OCI-LY1 (cell line): ENCODE results near the gene FIGLA.

Experiments used
- H2AFZ ChIP-seq: fragments of 200-600 bp; sonication (generic), shearing (Covaris generic); 2 replicates; pipeline ENCODE4 v1.6.0; 2014; ENCODE audit warnings: antibody characterized with exemption, mild to moderate bottlenecking, low read length
- H3F3A ChIP-seq: fragments of 200-600 bp; sonication (generic), shearing (Covaris generic); 2 replicates; pipeline ENCODE4 v1.6.0; 2014; ENCODE audit warnings: mild to moderate bottlenecking, antibody characterized with exemption, low read length, moderate library complexity; ENCODE audit not compliant: insufficient read depth
- H3K27ac ChIP-seq: fragments of 200-600 bp; sonication (generic); 2 replicates; pipeline ENCODE4 v1.5.1; 2014; ENCODE audit warnings: low read length, mixed run types, mild to moderate bottlenecking, low read depth; ENCODE audit not compliant: poor library complexity, severe bottlenecking
- H3K27me3 ChIP-seq: fragments of 200-600 bp; sonication (generic); 2 replicates; pipeline ENCODE4 v1.6.0; 2014; ENCODE audit warnings: antibody characterized with exemption, mild to moderate bottlenecking, low read length, moderate library complexity; ENCODE audit not compliant: insufficient read depth
- H3K36me3 ChIP-seq: fragments of 200-600 bp; sonication (generic); 2 replicates; pipeline ENCODE4 v1.6.1; 2014; ENCODE audit warnings: mild to moderate bottlenecking, antibody characterized with exemption, low read length, moderate library complexity, mixed read lengths; ENCODE audit not compliant: insufficient read depth
- H3K4me1 ChIP-seq: fragments of 200-600 bp; sonication (generic); 2 replicates; pipeline ENCODE4 v1.5.1; 2014; ENCODE audit warnings: mild to moderate bottlenecking, low read length, moderate library complexity; ENCODE audit not compliant: insufficient read depth, severe bottlenecking
- H3K4me2 ChIP-seq: fragments of 200-600 bp; sonication (generic), shearing (Covaris generic); 2 replicates; pipeline ENCODE4 v1.6.1; 2014; ENCODE audit warnings: low read length
- H3K4me3 ChIP-seq: fragments of 200-600 bp; sonication (generic); 2 replicates; pipeline ENCODE4 v1.5.1; 2014; ENCODE audit warnings: low read length, low read depth, mild to moderate bottlenecking, mixed read lengths; ENCODE audit not compliant: poor library complexity, severe bottlenecking
- H3K79me2 ChIP-seq: fragments of 200-600 bp; shearing (Covaris generic); 2 replicates; pipeline ENCODE4 v1.6.1; 2016; ENCODE audit warnings: mixed run types, low read length, mixed read lengths; ENCODE audit not compliant: insufficient read depth
- H3K9ac ChIP-seq: fragments of 200-600 bp; sonication (generic), shearing (Covaris generic); 2 replicates; pipeline ENCODE4 v1.6.1; 2014; ENCODE audit warnings: mild to moderate bottlenecking, low read length, mixed read lengths
- H3K9me2 ChIP-seq: fragments of 200-600 bp; sonication (generic), shearing (Covaris generic); 2 replicates; pipeline ENCODE4 v1.6.1; 2014; ENCODE audit warnings: low read depth, mild to moderate bottlenecking, low read length, mixed read lengths
- H3K9me3 ChIP-seq: fragments of 200-600 bp; shearing (Covaris generic); 2 replicates; pipeline ENCODE4 v1.6.1; 2014; ENCODE audit warnings: low read length, mixed read lengths
- H4K20me1 ChIP-seq: fragments of 200-600 bp; sonication (generic), shearing (Covaris generic); 2 replicates; pipeline ENCODE4 v1.6.0; 2016; ENCODE audit warnings: mild to moderate bottlenecking, low read length; ENCODE audit not compliant: insufficient read depth
- CTCF ChIP-seq: fragments of 200-600 bp; sonication (generic), shearing (Covaris generic); IDR thresholded peaks from 2 replicates; pipeline ENCODE4 v1.5.1; 2017; ENCODE audit warnings: mild to moderate bottlenecking, antibody characterized with exemption, low read length, moderate library complexity, mixed read lengths
- EZH2 ChIP-seq: fragments of 200-600 bp; sonication (generic), shearing (Covaris generic); IDR thresholded peaks from 2 replicates; pipeline ENCODE4 v1.8.0; 2017; ENCODE audit warnings: borderline replicate concordance, mixed run types, mild to moderate bottlenecking, antibody characterized with exemption, low read length, moderate library complexity, mixed read lengths

FIGLA gene

GRCh38 chr2:70777450-70777849 is 13.0 kb downstream of the FIGLA start:
- H3K4me2 ChIP-seq, result no peak overlapping the region

GRCh38 chr2:70776266-70776665 is 14.2 kb downstream of the FIGLA start:
- no peak overlapping the region for H3K4me2 ChIP-seq
- no peak overlapping the region for H3K4me3 ChIP-seq
- no peak overlapping the region for H2AFZ ChIP-seq
- H3K9me3 ChIP-seq, result no peaks in the 10 kb centered on the region
- no peaks in the 10 kb centered on the region for H3K4me1 ChIP-seq
- H3K9me2 ChIP-seq, result no peaks in the 10 kb centered on the region
- no peak overlapping the region for H3K27ac ChIP-seq
- no peaks in the 10 kb centered on the region for H3K27me3 ChIP-seq
- H3K9ac ChIP-seq, result no peak overlapping the region
- no peaks in the 10 kb centered on the region for H3F3A ChIP-seq
- TF ChIP-seq EZH2, result no peak
- TF ChIP-seq CTCF, result no peak
- no peaks in the 10 kb centered on the region for H3K79me2 ChIP-seq
- H3K36me3 ChIP-seq, result no peaks in the 10 kb centered on the region
- H4K20me1 ChIP-seq, result no peaks in the 10 kb centered on the region

More at GRCh38 chr2:70777450-70777849, 13.0 kb downstream of the FIGLA start:
- Histone ChIP-seq H3K36me3 (no peaks in the 10 kb centered on the region), H2AFZ (no peak overlapping the region), H3K4me1 (no peaks in the 10 kb centered on the region), H4K20me1 (no peaks in the 10 kb centered on the region), H3K9me3 (no peaks in the 10 kb centered on the region), H3K27ac (no peak overlapping the region), H3K27me3 (no peaks in the 10 kb centered on the region), H3K4me3 (no peak overlapping the region), H3K79me2 (no peaks in the 10 kb centered on the region), H3K9ac (no peak overlapping the region), H3K9me2 (no peaks in the 10 kb centered on the region), H3F3A (no peaks in the 10 kb centered on the region)
- TF ChIP-seq EZH2, result no peak
- no peak for TF ChIP-seq CTCF

GRCh38 chr2:70775141-70775540 is 15.3 kb downstream of the FIGLA start:
- Histone ChIP-seq H3K79me2 (no peaks in the 10 kb centered on the region), H3K27me3 (no peaks in the 10 kb centered on the region), H3K9ac (no peak overlapping the region), H3F3A (no peaks in the 10 kb centered on the region), H3K27ac (no peak overlapping the region), H4K20me1 (no peaks in the 10 kb centered on the region), H3K36me3 (no peaks in the 10 kb centered on the region), H3K4me1 (no peaks in the 10 kb centered on the region), H3K9me2 (no peaks in the 10 kb centered on the region), H2AFZ (no peak overlapping the region), H3K4me3 (no peak overlapping the region), H3K4me2 (no peak overlapping the region), H3K9me3 (no peaks in the 10 kb centered on the region)
- no peak for TF ChIP-seq CTCF
- TF ChIP-seq EZH2, result no peak
